ENCODE results near the gene TPPP. TPM values are rescaled to one million over a fixed set of nuclear protein-coding genes. Genes with fewer than 3 reads are reported as not detected.
A peak's percentile ranks its signal among the peaks of the same experiment; 100 is the strongest.

The TPPP gene
- total and polyA plus RNA-seq, 12 donors, result 4.6 to 50.6 (median 12.2) TPM

GRCh38 chr5:624118-624950 is 68.8 kb downstream of the TPPP start:
- peak in 2 of 8 donors; percentile 13 to 29 for ATAC-seq
- DNase-seq, result no peak
- H3K4me1 ChIP-seq, result no peaks in the 10 kb centered on the region
- intact Hi-C loops (cut with DNase I), result no loop called here
- 90% methylated on average over 38 of the region's 38 CpGs for WGBS, 2 donors
- no peak overlapping the region for H3K27ac ChIP-seq
- TF ChIP-seq CTCF (IDR thresholded peaks at IDR 0.05), result no peak
- peaks cover 0 to 59% (median 6%) of the 10 kb centered on the region in 9 donors for H3K36me3 ChIP-seq
- no peaks in the 10 kb centered on the region for H3K27me3 ChIP-seq
- no peaks in the 10 kb centered on the region for H3K9me3 ChIP-seq
- no peak overlapping the region for H3K4me3 ChIP-seq

GRCh38 chr5:623531-623930 is 69.6 kb downstream of the TPPP start:
- Histone ChIP-seq H3K4me3 (no peak overlapping the region), H3K4me1 (no peaks in the 10 kb centered on the region), H3K9me3 (no peaks in the 10 kb centered on the region), H3K36me3 (peaks cover 0 to 64% (median 6%) of the 10 kb centered on the region in 9 donors), H3K27ac (no peak overlapping the region), H3K27me3 (no peaks in the 10 kb centered on the region)
- no peak for TF ChIP-seq CTCF (IDR thresholded peaks at IDR 0.05)
- 97% methylated on average over 13 of the region's 13 CpGs for WGBS, 2 donors
- no peak for DNase-seq
- no peak for ATAC-seq
- intact Hi-C loops (cut with DNase I), result no loop called here

GRCh38 chr5:622946-623522 is 70.1 kb downstream of the TPPP start:
- H3K27ac ChIP-seq, result no peak overlapping the region
- no peaks in the 10 kb centered on the region for H3K4me1 ChIP-seq
- no peak for DNase-seq
- intact Hi-C loops (cut with DNase I), result no loop called here
- no peak overlapping the region for H3K4me3 ChIP-seq
- no peaks in the 10 kb centered on the region for H3K9me3 ChIP-seq
- no peak for TF ChIP-seq CTCF (IDR thresholded peaks at IDR 0.05)
- H3K36me3 ChIP-seq, result peaks cover 0 to 62% (median 6%) of the 10 kb centered on the region in 9 donors
- H3K27me3 ChIP-seq, result no peaks in the 10 kb centered on the region
- 93 to 95% methylated on average over 31 of the region's 31 CpGs for WGBS, 2 donors
- ATAC-seq, result no peak

- DNase-seq (no peak), ATAC-seq (no peak)
- Histone ChIP-seq H3K9me3 (no peaks in the 10 kb centered on the region), H3K4me3 (no peak overlapping the region), H3K27ac (no peak overlapping the region), H3K36me3 (peaks cover 0 to 56% (median 6%) of the 10 kb centered on the region in 9 donors), H3K4me1 (no peaks in the 10 kb centered on the region), H3K27me3 (no peaks in the 10 kb centered on the region)
- 96 to 98% methylated on average over 9 of the region's 9 CpGs for WGBS, 2 donors
- no peak for TF ChIP-seq CTCF (IDR thresholded peaks at IDR 0.05)
- intact Hi-C loops (cut with DNase I), result no loop called here
These were observed 70.8 kb downstream of the TPPP start for GRCh38 chr5:622359-622758.
